Measurements from ENCODE around the gene LRFN4.

DNA sequence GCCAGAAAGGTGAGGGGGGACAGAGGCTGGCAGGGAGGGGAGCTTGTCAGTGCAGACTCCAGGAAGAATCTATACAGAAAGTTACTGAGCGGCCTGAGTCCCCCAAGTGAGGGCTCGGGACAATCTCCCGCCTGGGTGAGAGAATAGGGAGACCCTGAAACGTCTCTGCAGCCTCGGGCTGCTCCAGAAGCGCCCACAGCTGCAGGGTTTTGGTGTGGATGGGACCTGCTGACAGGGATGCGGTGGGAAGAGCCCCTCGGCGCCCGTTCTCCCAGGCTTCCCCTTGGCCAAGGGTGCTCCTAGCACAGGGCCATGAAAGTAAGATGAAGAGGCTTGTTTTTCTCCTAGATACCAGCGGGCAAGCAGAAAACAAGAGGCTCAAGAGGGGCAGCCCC is 14.4 kb upstream of the LRFN4 start:
- TF ChIP-seq, protein P1, sequence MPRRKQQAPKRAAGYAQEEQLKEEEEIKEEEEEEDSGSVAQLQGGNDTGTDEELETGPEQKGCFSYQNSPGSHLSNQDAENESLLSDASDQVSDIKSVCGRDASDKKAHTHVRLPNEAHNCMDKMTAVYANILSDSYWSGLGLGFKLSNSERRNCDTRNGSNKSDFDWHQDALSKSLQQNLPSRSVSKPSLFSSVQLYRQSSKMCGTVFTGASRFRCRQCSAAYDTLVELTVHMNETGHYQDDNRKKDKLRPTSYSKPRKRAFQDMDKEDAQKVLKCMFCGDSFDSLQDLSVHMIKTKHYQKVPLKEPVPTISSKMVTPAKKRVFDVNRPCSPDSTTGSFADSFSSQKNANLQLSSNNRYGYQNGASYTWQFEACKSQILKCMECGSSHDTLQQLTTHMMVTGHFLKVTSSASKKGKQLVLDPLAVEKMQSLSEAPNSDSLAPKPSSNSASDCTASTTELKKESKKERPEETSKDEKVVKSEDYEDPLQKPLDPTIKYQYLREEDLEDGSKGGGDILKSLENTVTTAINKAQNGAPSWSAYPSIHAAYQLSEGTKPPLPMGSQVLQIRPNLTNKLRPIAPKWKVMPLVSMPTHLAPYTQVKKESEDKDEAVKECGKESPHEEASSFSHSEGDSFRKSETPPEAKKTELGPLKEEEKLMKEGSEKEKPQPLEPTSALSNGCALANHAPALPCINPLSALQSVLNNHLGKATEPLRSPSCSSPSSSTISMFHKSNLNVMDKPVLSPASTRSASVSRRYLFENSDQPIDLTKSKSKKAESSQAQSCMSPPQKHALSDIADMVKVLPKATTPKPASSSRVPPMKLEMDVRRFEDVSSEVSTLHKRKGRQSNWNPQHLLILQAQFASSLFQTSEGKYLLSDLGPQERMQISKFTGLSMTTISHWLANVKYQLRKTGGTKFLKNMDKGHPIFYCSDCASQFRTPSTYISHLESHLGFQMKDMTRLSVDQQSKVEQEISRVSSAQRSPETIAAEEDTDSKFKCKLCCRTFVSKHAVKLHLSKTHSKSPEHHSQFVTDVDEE (CRISPR knock-in tag; IDR thresholded peaks at IDR 0.05) = no peak
- no peak for TF ChIP-seq ARNTL (CRISPR knock-in tag; IDR thresholded peaks at IDR 0.05; ENCODE audit: borderline replicate concordance, low read depth)
- TF ChIP-seq, protein P2, sequence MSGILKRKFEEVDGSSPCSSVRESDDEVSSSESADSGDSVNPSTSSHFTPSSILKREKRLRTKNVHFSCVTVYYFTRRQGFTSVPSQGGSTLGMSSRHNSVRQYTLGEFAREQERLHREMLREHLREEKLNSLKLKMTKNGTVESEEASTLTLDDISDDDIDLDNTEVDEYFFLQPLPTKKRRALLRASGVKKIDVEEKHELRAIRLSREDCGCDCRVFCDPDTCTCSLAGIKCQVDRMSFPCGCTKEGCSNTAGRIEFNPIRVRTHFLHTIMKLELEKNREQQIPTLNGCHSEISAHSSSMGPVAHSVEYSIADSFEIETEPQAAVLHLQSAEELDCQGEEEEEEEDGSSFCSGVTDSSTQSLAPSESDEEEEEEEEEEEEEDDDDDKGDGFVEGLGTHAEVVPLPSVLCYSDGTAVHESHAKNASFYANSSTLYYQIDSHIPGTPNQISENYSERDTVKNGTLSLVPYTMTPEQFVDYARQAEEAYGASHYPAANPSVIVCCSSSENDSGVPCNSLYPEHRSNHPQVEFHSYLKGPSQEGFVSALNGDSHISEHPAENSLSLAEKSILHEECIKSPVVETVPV (CRISPR knock-in tag; IDR thresholded peaks at IDR 0.05) = no peak
- TF ChIP-seq RARB (CRISPR knock-in tag; IDR thresholded peaks at IDR 0.05) = no peak
- TF ChIP-seq ZNF70 (CRISPR knock-in tag; IDR thresholded peaks at IDR 0.05) = no peak
- no peak for TF ChIP-seq PATZ1 (CRISPR knock-in tag; IDR thresholded peaks at IDR 0.05; ENCODE audit: borderline replicate concordance)
- TF ChIP-seq ZC3H10 (CRISPR knock-in tag; IDR thresholded peaks at IDR 0.05) = no peak
- TF ChIP-seq PPARA (CRISPR knock-in tag; IDR thresholded peaks at IDR 0.05; ENCODE audit: borderline replicate concordance) = no peak

Measured in SK-N-SH treated with all-trans-retinoic acid at 6 μM for 48 hours (cell line).